NCI-H2107 treated with DMSO at 0.1 percent for 48 hours (cell line): ENCODE data around the gene CACNA2D4.

Experiments used
- DNase-seq: peaks from one replicate; lab custom pipeline; 2025; ENCODE audit not compliant: unreplicated experiment; lab: John Stamatoyannopoulos, UW

The CACNA2D4 gene

GRCh38 chr12:1872448-1872847 is 46.0 kb downstream of the CACNA2D4 start:
- no peak for DNase-seq

- DNase-seq, result no peak
Measured at GRCh38 chr12:1872001-1872400, 46.5 kb downstream of the CACNA2D4 start.

GRCh38 chr12:1870998-1871917 is 47.2 kb downstream of the CACNA2D4 start:
- no peak for DNase-seq

GRCh38 chr12:1870086-1870485 is 48.4 kb downstream of the CACNA2D4 start:
- no peak for DNase-seq

GRCh38 chr12:1869145-1869544 is 49.3 kb downstream of the CACNA2D4 start:
- no peak for DNase-seq

- DNase-seq, result no peak
Measured at GRCh38 chr12:1865284-1865866, 53.1 kb downstream of the CACNA2D4 start.

GRCh38 chr12:1864867-1865266 is 53.6 kb downstream of the CACNA2D4 start:
- DNase-seq, result no peak

- no peak for DNase-seq
Measured at GRCh38 chr12:1864456-1864855, 54.0 kb downstream of the CACNA2D4 start.

GRCh38 chr12:1863823-1864222 is 54.6 kb downstream of the CACNA2D4 start:
- DNase-seq, result no peak

GRCh38 chr12:1862973-1863372 is 55.5 kb downstream of the CACNA2D4 start:
- DNase-seq, result no peak

GRCh38 chr12:1859643-1860042 is 58.8 kb downstream of the CACNA2D4 start:
- no peak for DNase-seq

GRCh38 chr12:1858456-1858855 is 60.0 kb downstream of the CACNA2D4 start:
- DNase-seq, result no peak

- DNase-seq, result no peak
Measured at GRCh38 chr12:1857821-1858220, 60.6 kb downstream of the CACNA2D4 start.

- DNase-seq, result no peak
Measured at GRCh38 chr12:1857086-1857485, 61.4 kb downstream of the CACNA2D4 start.

GRCh38 chr12:1855241-1855640 is 63.2 kb downstream of the CACNA2D4 start:
- no peak for DNase-seq

GRCh38 chr12:1853716-1854115 is 64.7 kb downstream of the CACNA2D4 start:
- DNase-seq, result no peak

GRCh38 chr12:1852076-1852475 is 66.4 kb downstream of the CACNA2D4 start:
- no peak for DNase-seq

- DNase-seq, result no peak
Measured at GRCh38 chr12:1851151-1851701, 67.2 kb downstream of the CACNA2D4 start.

- DNase-seq, result no peak
Measured at GRCh38 chr12:1848745-1849144, 69.7 kb downstream of the CACNA2D4 start.

GRCh38 chr12:1848146-1848545 is 70.3 kb downstream of the CACNA2D4 start:
- DNase-seq, result peak; percentile 17

- DNase-seq, result no peak
Measured at GRCh38 chr12:1847411-1847810, 71.0 kb downstream of the CACNA2D4 start.
